ENCODE data around the gene CHURC1. TPM values are rescaled to one million over a fixed set of nuclear protein-coding genes. Genes with fewer than 3 reads are reported as not detected.
A peak's percentile ranks its signal among the peaks of the same experiment; 100 is the strongest.

Gene CHURC1
- total and polyA plus RNA-seq, 2 of the 13 experiments (the other 11 are each of a cell fraction or from before 2014, with no cell fraction given): 41.1 to 74.4 TPM

GRCh38 chr14:64914237-64915028 is at the start of gene CHURC1 (continued):
- TF ChIP-seq ZBTB42 (CRISPR knock-in tag; IDR thresholded peaks at IDR 0.05): 0 out of 2 replicates have a peak, but pooled peaks have one; percentile 41
- TF ChIP-seq POGZ (CRISPR knock-in tag; IDR thresholded peaks at IDR 0.05): peak; percentile 86
- TF ChIP-seq TEAD3 (CRISPR knock-in tag; optimal IDR thresholded peaks at IDR 0.05; ENCODE audit: borderline replicate concordance): peak; percentile 79
- TF ChIP-seq ATF7 (IDR thresholded peaks at IDR 0.05): no peak
- peak; percentile 75; the same call in 1 of the 2 replicates for TF ChIP-seq ATF7 (CRISPR knock-in tag; IDR thresholded peaks at IDR 0.05)
- no peak for TF ChIP-seq ZNF550 (CRISPR knock-in tag; IDR thresholded peaks at IDR 0.05; ENCODE audit: borderline replicate concordance)
- TF ChIP-seq ZBTB14 (CRISPR knock-in tag; IDR thresholded peaks at IDR 0.05): no peak
- peak; percentile 48; the same call in 1 of the 2 replicates for TF ChIP-seq ZNF143 (CRISPR knock-in tag; IDR thresholded peaks at IDR 0.05)
- TF ChIP-seq NFATC3 (CRISPR knock-in tag; IDR thresholded peaks at IDR 0.05): no peak
- peak; percentile 66; the same call in 1 of the 2 replicates for TF ChIP-seq TBX2 (CRISPR knock-in tag; IDR thresholded peaks at IDR 0.05; ENCODE audit: borderline replicate concordance)
- TF ChIP-seq ZNF790 (CRISPR knock-in tag; IDR thresholded peaks at IDR 0.05; ENCODE audit: borderline replicate concordance): no peak
- no peak for TF ChIP-seq CSRNP2 (CRISPR knock-in tag; conservative IDR thresholded peaks at IDR 0.05; ENCODE audit: low read depth)
- no peak for TF ChIP-seq AKNA (CRISPR knock-in tag; IDR thresholded peaks at IDR 0.05; ENCODE audit: borderline replicate concordance)
- 0 out of 2 replicates have a peak, but pooled peaks have one; percentile 32 for TF ChIP-seq HOXD1 (CRISPR knock-in tag; IDR thresholded peaks at IDR 0.05)
- no peak for TF ChIP-seq ZNF644 (CRISPR knock-in tag; IDR thresholded peaks at IDR 0.05; ENCODE audit: low read depth)
- no peak for TF ChIP-seq JDP2 (CRISPR knock-in tag; IDR thresholded peaks at IDR 0.05; ENCODE audit: borderline replicate concordance)
- no peak for TF ChIP-seq PBX2 (CRISPR knock-in tag; IDR thresholded peaks at IDR 0.05)
- no peak for TF ChIP-seq ZNF207 (IDR thresholded peaks at IDR 0.05; ENCODE audit: borderline replicate concordance)
- TF ChIP-seq SAP130 (CRISPR knock-in tag; IDR thresholded peaks at IDR 0.05; ENCODE audit: low read depth): peak; percentile 94
- TF ChIP-seq PCBP1 (IDR thresholded peaks at IDR 0.05; ENCODE audit: borderline replicate concordance, low read depth, low read length): no peak
- peak; percentile 94 for TF ChIP-seq KAT8 (CRISPR knock-in tag; IDR thresholded peaks at IDR 0.05)
